ENCODE measurements around the gene RFT1.

RFT1 gene

GRCh38 chr3:53130179-53131061 lies at the start of gene RFT1:
Gene RFT1, minus strand, starts transcription at chr3:53130435. Its CDS starts 35 bp downstream, at chr3:53130400.
- peak; percentile 99 for DNase-seq

GRCh38 chr3:53179580-53179979 lies 49.3 kb upstream of the RFT1 start:
- no peak for DNase-seq

GRCh38 chr3:53178246-53178645 lies 48.0 kb upstream of the RFT1 start:
- no peak for DNase-seq

- DNase-seq, result no peak
Observed at GRCh38 chr3:53175613-53176540, 45.6 kb upstream of the RFT1 start.

GRCh38 chr3:53174346-53175250 lies 44.4 kb upstream of the RFT1 start:
- DNase-seq, result no peak

GRCh38 chr3:53173107-53173506 lies 42.9 kb upstream of the RFT1 start:
- DNase-seq, result no peak

GRCh38 chr3:53171827-53172505 lies 41.7 kb upstream of the RFT1 start:
- DNase-seq, result no peak

GRCh38 chr3:53171064-53171418 lies 40.8 kb upstream of the RFT1 start:
- no peak for DNase-seq

GRCh38 chr3:53170325-53171063 lies 40.3 kb upstream of the RFT1 start:
- DNase-seq, result no peak

GRCh38 chr3:53169832-53170324 lies 39.6 kb upstream of the RFT1 start:
- DNase-seq, result no peak

- DNase-seq, result no peak
Observed at GRCh38 chr3:53169045-53169831, 39.0 kb upstream of the RFT1 start.

- no peak for DNase-seq
Observed at GRCh38 chr3:53168175-53168923, 38.1 kb upstream of the RFT1 start.

- DNase-seq, result no peak
Observed at GRCh38 chr3:53167418-53168174, 37.4 kb upstream of the RFT1 start.

- no peak for DNase-seq
Observed at GRCh38 chr3:53166781-53167291, 36.6 kb upstream of the RFT1 start.

GRCh38 chr3:53166206-53166605 lies 36.0 kb upstream of the RFT1 start:
- no peak for DNase-seq

GRCh38 chr3:53164911-53165310 lies 34.7 kb upstream of the RFT1 start:
- no peak for DNase-seq

GRCh38 chr3:53163444-53164387 lies 33.5 kb upstream of the RFT1 start:
- DNase-seq, result no peak

All from activated effector memory CD4-positive, alpha-beta T cell treated with anti-CD3 and anti-CD28 coated beads, Interleukin-2, amount 50 U/mL, for 16 hours (primary cell).